GM12873 (cell line): ENCODE measurements around the gene CLASRP.

Source experiments
- TF ChIP-seq, protein P1 (sequence below): IDR thresholded peaks from 2 replicates; pipeline ENCODE4 v1.5.1; 2012; ENCODE audit warnings: low read depth, mild to moderate bottlenecking, moderate library complexity, low read length, control low read depth; ENCODE audit not compliant: insufficient read depth; ENCODE audit errors: missing control alignments

The CLASRP gene

GRCh38 chr19:45068041-45068440 is 29.2 kb downstream of the CLASRP start:
- TF ChIP-seq, protein P1, sequence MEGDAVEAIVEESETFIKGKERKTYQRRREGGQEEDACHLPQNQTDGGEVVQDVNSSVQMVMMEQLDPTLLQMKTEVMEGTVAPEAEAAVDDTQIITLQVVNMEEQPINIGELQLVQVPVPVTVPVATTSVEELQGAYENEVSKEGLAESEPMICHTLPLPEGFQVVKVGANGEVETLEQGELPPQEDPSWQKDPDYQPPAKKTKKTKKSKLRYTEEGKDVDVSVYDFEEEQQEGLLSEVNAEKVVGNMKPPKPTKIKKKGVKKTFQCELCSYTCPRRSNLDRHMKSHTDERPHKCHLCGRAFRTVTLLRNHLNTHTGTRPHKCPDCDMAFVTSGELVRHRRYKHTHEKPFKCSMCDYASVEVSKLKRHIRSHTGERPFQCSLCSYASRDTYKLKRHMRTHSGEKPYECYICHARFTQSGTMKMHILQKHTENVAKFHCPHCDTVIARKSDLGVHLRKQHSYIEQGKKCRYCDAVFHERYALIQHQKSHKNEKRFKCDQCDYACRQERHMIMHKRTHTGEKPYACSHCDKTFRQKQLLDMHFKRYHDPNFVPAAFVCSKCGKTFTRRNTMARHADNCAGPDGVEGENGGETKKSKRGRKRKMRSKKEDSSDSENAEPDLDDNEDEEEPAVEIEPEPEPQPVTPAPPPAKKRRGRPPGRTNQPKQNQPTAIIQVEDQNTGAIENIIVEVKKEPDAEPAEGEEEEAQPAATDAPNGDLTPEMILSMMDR = no peak

DNA sequence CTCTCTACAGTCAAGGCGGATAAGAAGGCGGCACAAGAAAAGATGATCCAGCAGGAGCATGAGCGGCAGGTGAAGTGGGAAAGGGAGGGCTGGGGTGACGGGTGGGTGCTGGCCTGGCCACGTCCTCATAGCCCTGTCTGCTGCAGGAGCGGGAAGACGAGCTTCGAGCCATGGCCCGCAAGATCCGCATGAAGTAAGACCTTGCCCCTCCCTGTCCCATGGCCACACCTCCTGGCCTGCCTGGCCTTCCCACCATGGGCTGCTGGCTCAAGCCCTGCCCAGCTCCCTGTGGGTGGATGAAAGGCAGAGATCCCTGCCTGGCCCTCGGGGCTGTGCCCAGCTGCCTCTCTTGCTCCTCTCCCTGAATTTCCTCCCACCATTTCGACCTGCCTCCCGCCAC is 30.2 kb downstream of the CLASRP start:
- TF ChIP-seq, protein P1 = no peak

DNA sequence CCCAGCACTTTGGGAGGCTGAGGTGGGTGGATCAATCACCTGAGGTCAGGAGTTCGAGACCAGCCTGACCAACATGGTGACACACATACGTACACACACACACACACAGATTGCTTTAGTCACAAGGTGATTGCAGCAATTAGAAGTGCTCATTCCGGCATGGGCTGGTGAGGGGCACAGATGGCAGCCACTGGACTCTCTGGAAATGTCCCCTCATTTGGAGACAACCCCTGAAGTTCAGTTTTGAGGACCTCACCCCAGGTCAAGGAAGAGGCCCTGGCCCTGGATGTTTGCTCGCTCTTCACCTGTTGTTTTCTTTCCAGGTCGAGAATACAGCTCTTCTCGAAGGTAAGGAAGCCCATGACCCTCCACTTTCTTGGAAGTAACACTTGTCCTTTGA is 31.4 kb downstream of the CLASRP start:
- TF ChIP-seq, protein P1 = no peak

DNA sequence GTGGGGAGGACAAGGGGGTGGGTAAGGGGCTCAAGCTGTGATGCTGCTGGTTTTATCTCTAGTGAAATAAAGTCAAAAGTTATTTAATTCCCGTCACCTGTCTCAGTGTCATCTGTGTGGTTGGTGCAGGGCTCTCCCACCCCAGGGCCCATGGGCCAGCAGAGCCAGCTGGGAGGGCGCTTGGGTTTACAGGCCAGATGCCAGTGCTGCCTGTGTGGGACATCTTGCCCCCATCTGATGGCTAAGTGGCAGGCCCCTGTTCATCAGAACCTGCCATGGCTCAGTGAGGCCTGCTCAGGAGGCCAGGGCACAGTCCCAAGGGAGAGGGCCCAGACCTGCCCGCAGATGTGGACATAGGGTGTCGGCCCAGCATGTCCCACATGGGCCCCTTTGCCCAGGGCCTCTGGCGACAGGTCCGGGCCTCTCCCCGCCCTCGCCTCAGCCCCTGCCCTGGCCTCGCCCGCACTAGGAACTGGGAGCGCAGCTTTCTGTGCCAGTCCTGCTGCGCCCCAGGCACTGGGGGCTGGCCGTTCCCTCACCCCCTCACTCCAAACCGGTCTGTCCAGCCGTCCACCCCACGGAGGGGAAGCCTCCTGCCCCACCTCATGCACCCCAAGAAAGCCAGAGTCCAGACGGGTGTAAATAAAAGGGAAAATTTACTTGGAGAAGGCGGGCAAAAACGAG is 32.2 kb downstream of the CLASRP start:
- TF ChIP-seq, protein P1 = no peak

GRCh38 chr19:45071545-45071938 is 32.7 kb downstream of the CLASRP start:
- TF ChIP-seq, protein P1 = no peak

DNA sequence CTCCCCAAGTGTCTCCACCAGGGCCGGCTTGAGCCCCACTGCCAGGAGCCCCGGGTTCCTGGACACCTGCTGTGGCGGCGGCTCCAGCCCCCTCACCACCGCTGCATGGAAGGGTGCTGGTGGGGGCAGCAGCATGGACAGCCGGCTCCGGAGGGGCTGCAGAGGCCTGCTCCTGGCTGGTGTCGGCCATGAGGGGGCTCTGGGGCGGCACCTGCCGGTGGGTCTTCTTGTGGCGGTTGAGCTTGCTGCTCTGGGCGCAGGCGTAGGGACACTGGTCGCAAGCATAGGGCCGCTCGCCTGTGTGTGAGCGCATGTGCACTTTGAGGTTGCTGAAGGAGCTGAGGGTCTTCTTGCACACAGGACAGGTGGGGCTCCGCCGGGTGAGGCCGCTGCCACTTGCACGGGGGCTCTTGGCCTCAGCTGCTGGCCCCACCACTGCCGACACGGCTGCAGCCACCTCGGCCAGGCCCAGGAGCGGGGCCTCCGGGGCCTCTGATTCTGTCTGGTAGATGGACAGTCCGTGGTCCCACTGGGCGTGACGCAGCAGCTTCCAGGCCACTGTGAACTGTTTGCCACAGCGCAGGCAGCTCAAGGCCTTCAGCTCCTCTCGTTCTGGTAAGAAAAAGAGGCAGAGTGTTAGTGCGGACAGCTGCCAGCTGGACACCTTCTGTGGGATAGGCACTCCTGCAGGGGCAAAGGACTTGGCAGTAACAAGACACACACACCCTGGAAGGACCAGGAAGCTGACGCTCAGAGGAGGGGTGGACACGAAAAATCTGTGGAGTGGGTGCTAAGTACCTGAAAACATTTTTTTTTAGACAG is 33.3 kb downstream of the CLASRP start:
- TF ChIP-seq, protein P1 = no peak

DNA sequence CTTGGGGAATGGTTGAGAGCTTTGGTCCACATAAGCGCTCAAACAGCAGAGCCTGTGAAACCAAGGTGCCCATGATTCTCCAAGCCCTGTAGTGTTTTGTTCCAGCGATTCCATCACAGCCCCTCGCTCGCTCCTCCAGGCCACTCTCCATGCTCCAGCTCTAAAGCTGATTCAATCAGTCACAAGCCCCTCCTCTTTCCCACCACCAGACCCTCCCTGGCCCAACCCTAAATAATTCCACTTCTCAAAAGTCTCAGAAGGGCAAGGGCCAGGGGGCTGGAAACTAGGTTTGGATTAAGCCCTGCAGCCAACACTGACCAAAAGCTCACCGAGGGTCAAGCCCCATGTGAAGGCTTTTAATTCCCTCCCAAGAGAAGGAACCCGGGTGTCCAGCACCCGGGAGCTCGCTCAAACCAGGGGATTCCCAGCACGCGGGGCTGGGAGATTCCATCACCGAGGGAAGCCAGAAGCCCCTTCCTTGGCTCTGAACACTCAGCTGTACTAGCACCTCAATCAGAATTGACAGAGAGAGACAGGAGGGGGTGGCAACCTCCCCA is 36.0 kb downstream of the CLASRP start:
- TF ChIP-seq, protein P1 = no peak
